DOHH2 (cell line): ENCODE data around the gene PDGFB.

Source experiments
- H3F3A ChIP-seq: fragments of 200-600 bp; sonication (generic), shearing (Covaris generic); 2 replicates; pipeline ENCODE4 v1.6.0; 2016; ENCODE audit warnings: antibody characterized with exemption, mild to moderate bottlenecking; ENCODE audit not compliant: control insufficient read depth, insufficient read depth
- H3K27ac ChIP-seq: fragments of 200-600 bp; sonication (generic); 2 replicates; pipeline ENCODE4 v1.5.1; 2014; ENCODE audit warnings: low read depth, mild to moderate bottlenecking, low read length, moderate library complexity
- H3K27me3 ChIP-seq: fragments of 200-600 bp; sonication (generic); 2 replicates; pipeline ENCODE4 v1.6.1; 2014; ENCODE audit warnings: mild to moderate bottlenecking, low read length, mixed read lengths; ENCODE audit not compliant: control insufficient read depth
- H3K36me3 ChIP-seq: fragments of 200-600 bp; sonication (generic); 2 replicates; pipeline ENCODE4 v1.6.1; 2014; ENCODE audit warnings: mild to moderate bottlenecking, low read length, moderate library complexity, mixed read lengths; ENCODE audit not compliant: control insufficient read depth
- H3K4me1 ChIP-seq: fragments of 200-600 bp; sonication (generic); 2 replicates; pipeline ENCODE4 v1.6.1; 2014; ENCODE audit warnings: mild to moderate bottlenecking, low read length, mixed read lengths; ENCODE audit not compliant: control insufficient read depth
- H3K4me2 ChIP-seq: fragments of 200-600 bp; sonication (generic); 2 replicates; pipeline ENCODE4 v1.6.0; 2014; ENCODE audit warnings: mild to moderate bottlenecking, low read length, moderate library complexity
- H3K4me3 ChIP-seq: fragments of 200-600 bp; sonication (generic); 2 replicates; pipeline ENCODE4 v1.5.1; 2014; ENCODE audit warnings: mild to moderate bottlenecking, low read length, mixed read lengths
- H3K79me2 ChIP-seq: fragments of 200-600 bp; sonication (generic); 2 replicates; pipeline ENCODE4 v1.6.1; 2014; ENCODE audit warnings: mild to moderate bottlenecking, low read length, mixed read lengths; ENCODE audit not compliant: control insufficient read depth
- H3K9me2 ChIP-seq: fragments of 200-600 bp; sonication (generic); replicated peaks from 2 replicates; pipeline ENCODE4 v1.6.1; 2014; ENCODE audit warnings: mild to moderate bottlenecking, low read length, mixed read lengths; ENCODE audit not compliant: control insufficient read depth
- H3K9me3 ChIP-seq: fragments of 200-600 bp; sonication (generic); 2 replicates; pipeline ENCODE4 v1.6.1; 2014; ENCODE audit warnings: antibody characterized with exemption, low read length, mixed read lengths; ENCODE audit not compliant: control insufficient read depth, insufficient read depth
- H4K20me1 ChIP-seq: fragments of 200-600 bp; sonication (generic); 2 replicates; pipeline ENCODE4 v1.6.0; 2014; ENCODE audit warnings: low read depth, mild to moderate bottlenecking, antibody characterized with exemption, low read length, moderate library complexity; ENCODE audit not compliant: control insufficient read depth, insufficient read depth
- CTCF ChIP-seq: fragments of 200-600 bp; sonication (generic); IDR thresholded peaks from one replicate; pipeline ENCODE4 v1.5.1; 2014; ENCODE audit warnings: antibody characterized with exemption, mild to moderate bottlenecking, low read depth, low read length; ENCODE audit not compliant: poor library complexity, severe bottlenecking
- EZH2phosphoT487 ChIP-seq: fragments of 200-600 bp; sonication (generic); IDR thresholded peaks from 2 replicates; pipeline ENCODE4 v1.6.1; 2017; ENCODE audit warnings: borderline replicate concordance, mild to moderate bottlenecking, antibody characterized with exemption, low read length, moderate library complexity, mixed read lengths

PDGFB gene

GRCh38 chr22:39197578-39197977 is 47.2 kb downstream of the PDGFB start:
- no peak overlapping the region for H3K4me2 ChIP-seq
- H3K4me3 ChIP-seq: no peak overlapping the region

GRCh38 chr22:39194098-39194497 is 50.7 kb downstream of the PDGFB start:
- Histone ChIP-seq H3F3A (no peaks in the 10 kb centered on the region), H3K36me3 (no peaks in the 10 kb centered on the region), H3K4me1 (no peaks in the 10 kb centered on the region), H3K27ac (no peak overlapping the region), H3K27me3 (peaks cover 4% of the 10 kb centered on the region; the same call in 1 of the 2 replicates), H3K4me2 (no peak overlapping the region), H3K9me3 (peaks cover 17% of the 10 kb centered on the region; the same call in 1 of the 2 replicates), H3K79me2 (no peaks in the 10 kb centered on the region), H3K9me2 (no peaks in the 10 kb centered on the region), H3K4me3 (no peak overlapping the region), H4K20me1 (no peaks in the 10 kb centered on the region)
- TF ChIP-seq EZH2phosphoT487: no peak
- no peak for TF ChIP-seq CTCF

More at GRCh38 chr22:39197578-39197977, 47.2 kb downstream of the PDGFB start:
- Histone ChIP-seq H3K9me2 (no peaks in the 10 kb centered on the region), H3K4me1 (no peaks in the 10 kb centered on the region), H3K9me3 (peaks cover 17% of the 10 kb centered on the region; the same call in 1 of the 2 replicates), H3F3A (no peaks in the 10 kb centered on the region), H3K79me2 (no peaks in the 10 kb centered on the region), H3K36me3 (no peaks in the 10 kb centered on the region), H3K27ac (no peak overlapping the region), H3K27me3 (0 out of 2 replicates have a peak, but pooled peaks cover 2% of the 10 kb centered on the region), H4K20me1 (no peaks in the 10 kb centered on the region)
- no peak for TF ChIP-seq CTCF
- no peak for TF ChIP-seq EZH2phosphoT487

- H3F3A ChIP-seq: no peaks in the 10 kb centered on the region
- H3K79me2 ChIP-seq: no peaks in the 10 kb centered on the region
- TF ChIP-seq CTCF (no peak), EZH2phosphoT487 (no peak)
- no peaks in the 10 kb centered on the region for H3K9me2 ChIP-seq
- no peak overlapping the region for H3K4me2 ChIP-seq
- H3K36me3 ChIP-seq: no peaks in the 10 kb centered on the region
- no peak overlapping the region for H3K4me3 ChIP-seq
- H3K9me3 ChIP-seq: peaks cover 1% of the 10 kb centered on the region; the same call in 1 of the 2 replicates
- H3K4me1 ChIP-seq: no peaks in the 10 kb centered on the region
- H4K20me1 ChIP-seq: no peaks in the 10 kb centered on the region
- no peak overlapping the region for H3K27ac ChIP-seq
- H3K27me3 ChIP-seq: peaks cover 4% of the 10 kb centered on the region; the same call in 1 of the 2 replicates
Observed at GRCh38 chr22:39188809-39189208, 56.0 kb downstream of the PDGFB start.
